ENCODE data around the gene VAMP1.
"Not testable (repeated sequence)": the region's sequence is repeated elsewhere in the genome, so short reads cannot be mapped to it uniquely, and the experiment has no call there.

GRCh38 chr12:6475233-6475975 is 4.9 kb upstream of the VAMP1 start:
- not testable (repeated sequence) for TF ChIP-seq CTCF (IDR thresholded peaks at IDR 0.05; ENCODE audit: insufficient read depth, low read length); POLR2AphosphoS5 (IDR thresholded peaks at IDR 0.05; ENCODE audit: low read depth); REST (IDR thresholded peaks at IDR 0.05; ENCODE audit: insufficient replicate concordance, low read depth); GABPA (IDR thresholded peaks at IDR 0.05; ENCODE audit: low read depth)

All from HL-60 (cell line).